HTERT RPE-1 (cell line): Measurements from ENCODE around the gene ADRA2C.

Experiments used
- in situ Hi-C: fragments of 300-500 bp; cut with MboI; formaldehyde crosslinking; loops from 4 replicates; pipeline ENCODE4 v1.14.3; 2020; ENCODE audit warnings: low sequenced_read_pairs

The ADRA2C gene

DNA sequence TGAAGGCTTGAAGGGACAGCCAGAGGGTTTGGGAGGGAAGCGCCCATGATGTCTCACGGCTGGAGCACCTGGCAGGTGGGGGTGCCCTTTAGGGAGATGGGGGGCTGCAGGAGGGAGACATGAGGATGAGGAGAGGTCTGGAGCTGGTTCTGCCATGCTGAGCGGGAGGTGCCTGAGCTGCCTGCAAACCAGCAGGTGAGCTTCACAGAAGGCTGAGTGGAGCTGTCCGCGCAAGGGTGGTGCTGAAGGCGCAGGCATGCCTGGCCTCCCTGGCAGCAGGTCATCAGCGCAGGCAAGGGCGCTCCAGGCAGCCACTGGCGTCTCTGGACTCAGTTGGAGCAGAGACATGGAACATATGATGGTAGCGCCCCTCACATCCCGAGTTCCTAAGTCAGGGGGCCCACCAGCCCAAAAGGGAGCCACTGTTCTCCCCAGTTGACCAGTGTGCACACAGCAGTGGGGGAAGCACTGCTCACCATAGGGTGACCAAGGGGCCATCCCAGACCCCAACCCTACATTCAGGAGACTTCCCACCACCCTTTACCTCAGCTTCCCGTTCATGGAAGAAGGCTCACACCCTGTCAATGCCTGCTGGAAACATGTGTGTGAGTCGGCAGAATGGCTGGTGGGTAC, 25.8 kb downstream of the ADRA2C start:
- in situ Hi-C loops: no loop called here

DNA sequence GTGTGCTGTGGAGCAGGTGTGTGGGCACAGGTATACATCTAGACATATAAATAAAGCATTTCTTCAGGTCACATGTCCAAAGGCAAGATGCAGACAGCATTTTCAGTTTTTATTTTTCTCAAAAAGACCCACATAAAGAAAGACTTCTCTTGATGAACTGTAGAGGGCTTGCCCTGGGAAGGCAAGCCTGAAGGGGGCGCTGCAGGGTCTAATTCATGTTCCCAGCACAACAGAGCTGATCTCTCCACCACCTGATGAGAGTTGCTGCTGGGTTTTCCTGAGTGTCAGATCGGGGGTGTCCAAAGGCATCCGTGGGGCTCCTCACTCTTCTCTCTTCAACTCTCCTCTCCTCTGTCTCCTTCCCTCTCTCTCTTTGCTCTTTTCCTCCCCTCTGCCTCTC, 26.6 kb downstream of the ADRA2C start:
- in situ Hi-C loops: no loop called here

DNA sequence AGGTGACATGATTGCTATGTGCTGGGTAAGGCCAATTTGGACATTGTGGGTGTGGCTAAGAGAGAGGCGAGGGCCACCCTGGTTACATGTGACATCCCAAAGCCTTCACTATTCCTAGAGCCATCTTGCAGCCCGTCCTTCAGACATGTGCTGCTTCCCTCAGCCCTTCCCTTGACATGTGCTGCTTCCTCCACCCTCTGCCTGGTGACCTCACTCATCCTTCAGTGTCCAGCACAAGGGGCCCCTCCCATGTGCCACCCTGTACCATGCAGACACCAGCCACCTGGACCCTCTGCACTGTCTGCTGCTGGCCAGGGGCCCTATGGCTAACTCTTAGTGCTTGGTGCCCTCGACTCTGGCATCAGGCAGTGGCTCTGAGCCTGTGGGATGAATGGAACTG, 27.4 kb downstream of the ADRA2C start:
- in situ Hi-C loops: no loop called here

GRCh38 chr4:3796960-3797359, 30.8 kb downstream of the ADRA2C start:
- in situ Hi-C loops: no loop called here

GRCh38 chr4:3797831-3798790, 31.9 kb downstream of the ADRA2C start:
- in situ Hi-C loops: no loop called here

DNA sequence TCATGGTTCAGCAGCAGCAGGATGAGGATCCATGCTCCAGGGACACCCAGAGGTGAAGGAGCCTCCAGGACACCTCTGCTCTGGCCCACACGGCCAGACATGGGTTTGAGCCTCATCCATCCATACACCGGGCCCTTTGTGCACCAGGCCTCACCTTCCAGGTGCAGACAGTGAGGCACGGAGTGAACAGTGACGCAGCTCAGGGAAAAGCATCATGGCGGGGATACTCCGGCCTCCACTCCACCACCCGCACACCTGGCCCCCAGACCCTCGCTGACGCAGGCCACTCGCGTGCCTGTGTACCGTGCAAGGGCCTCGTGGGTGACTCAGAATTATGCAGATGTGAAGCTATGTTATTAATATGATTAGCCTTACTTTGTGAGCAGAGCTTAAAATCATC, 33.3 kb downstream of the ADRA2C start:
- in situ Hi-C loops: no loop called here

- in situ Hi-C loops: no loop called here
These were observed 34.2 kb downstream of the ADRA2C start for GRCh38 chr4:3800351-3800750.

DNA sequence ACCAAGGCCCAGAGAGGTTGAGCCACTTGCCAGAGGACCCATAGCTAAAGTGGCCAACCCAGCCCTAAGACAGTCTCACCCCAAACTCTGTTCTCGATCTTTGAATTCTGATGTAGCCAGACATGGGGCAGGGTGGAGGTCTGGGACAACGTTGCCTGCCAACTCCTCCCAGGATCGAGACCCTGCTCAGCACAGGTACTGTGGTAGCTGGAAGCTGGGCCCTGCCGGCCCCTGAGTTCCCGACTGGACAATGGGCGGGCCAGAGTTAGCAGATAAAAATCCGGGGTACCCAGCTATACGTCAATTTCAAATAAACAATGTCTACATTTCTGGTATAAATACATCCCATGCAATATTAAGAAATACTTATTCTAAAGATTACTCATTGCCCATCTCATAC, 35.3 kb downstream of the ADRA2C start:
- in situ Hi-C loops: no loop called here

GRCh38 chr4:3801931-3802550, 35.9 kb downstream of the ADRA2C start:
- in situ Hi-C loops: no loop called here

DNA sequence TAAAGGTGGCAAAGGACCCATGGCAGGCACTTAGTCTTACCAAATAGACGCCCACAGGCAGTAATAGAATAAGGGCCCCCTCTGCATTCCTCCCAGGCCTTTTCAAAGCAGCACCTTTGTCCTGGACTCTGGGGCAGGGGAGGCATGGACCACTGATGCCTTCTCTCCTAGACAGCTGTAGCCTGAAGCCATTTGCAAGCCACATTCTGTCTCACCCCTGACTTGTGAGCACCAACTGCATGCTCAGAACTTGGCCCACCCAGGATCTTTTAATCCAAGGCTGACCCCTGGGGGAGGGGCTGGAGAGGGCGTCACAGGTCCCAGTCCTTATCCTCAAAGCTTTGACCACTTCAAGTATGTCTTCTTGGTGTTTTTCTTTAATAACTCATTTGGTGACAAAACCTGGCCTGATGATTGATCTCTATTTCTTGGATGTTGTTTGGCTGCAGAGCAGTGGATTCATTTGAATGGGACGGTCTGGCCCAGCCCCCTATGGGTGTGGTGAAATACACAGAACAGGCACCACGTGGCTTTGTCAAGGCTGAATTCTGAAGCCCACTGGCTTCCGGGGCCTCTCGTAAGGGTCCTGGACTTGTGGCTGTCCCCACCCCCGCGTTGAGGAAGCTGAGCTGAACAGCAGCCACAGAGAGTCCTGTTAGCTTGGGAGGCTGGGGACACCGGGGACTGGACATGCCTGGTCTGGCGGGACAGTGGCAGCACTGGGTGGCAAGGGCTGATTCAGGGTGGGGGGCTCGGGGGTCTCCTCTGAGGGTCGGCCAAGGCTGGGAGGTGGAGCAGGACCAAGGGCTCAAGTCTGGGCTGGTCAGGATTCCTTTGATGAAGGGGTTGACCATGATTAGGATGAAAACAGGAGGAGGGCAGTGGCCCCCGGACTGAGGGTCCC, 36.6 kb downstream of the ADRA2C start:
- in situ Hi-C loops: no loop called here

DNA sequence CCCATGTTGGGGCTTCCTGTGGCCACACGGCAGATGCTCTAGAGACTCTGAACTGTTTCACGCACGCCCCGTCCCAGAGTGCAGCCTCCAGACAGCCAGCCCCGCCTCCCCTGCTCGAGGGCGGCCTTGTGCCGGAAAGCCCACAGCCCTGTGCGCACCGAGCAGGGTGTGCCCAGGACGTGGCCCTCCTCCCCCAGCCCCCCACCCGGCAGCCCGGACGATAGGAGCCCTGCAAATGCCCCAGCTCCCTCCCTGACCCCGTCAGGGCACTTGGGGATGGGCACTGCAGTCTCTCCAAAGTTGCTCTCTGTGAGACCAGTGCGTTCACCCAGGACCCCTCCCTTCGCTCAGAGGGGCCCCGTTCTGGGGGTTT, 37.3 kb downstream of the ADRA2C start:
- in situ Hi-C loops: no loop called here

- in situ Hi-C loops: no loop called here
These were observed 37.8 kb downstream of the ADRA2C start for GRCh38 chr4:3803946-3804345.

DNA sequence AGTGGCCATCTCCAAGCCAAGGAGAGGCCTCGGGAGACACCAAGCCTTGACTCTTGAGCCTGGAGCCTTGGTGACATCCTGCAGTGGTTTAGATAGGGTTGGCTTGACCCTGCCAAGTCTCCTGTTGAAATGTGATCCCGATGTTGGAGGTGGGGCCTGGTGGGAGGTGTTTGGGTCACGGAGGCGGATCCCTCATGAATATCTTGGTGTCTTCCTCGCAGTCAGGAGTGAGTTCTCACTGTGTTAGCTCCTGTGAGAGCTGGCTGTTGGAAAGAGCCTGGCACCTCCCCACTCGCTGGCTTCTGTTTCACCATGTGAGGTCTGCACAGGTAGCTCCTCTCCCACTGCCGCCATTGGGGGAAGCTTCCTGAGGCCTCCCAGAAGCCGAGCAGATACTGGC, 38.8 kb downstream of the ADRA2C start:
- in situ Hi-C loops: no loop called here

- in situ Hi-C loops: no loop called here
These were observed 39.5 kb downstream of the ADRA2C start for GRCh38 chr4:3805731-3806130.

GRCh38 chr4:3807311-3807710, 41.1 kb downstream of the ADRA2C start:
- in situ Hi-C loops: no loop called here

DNA sequence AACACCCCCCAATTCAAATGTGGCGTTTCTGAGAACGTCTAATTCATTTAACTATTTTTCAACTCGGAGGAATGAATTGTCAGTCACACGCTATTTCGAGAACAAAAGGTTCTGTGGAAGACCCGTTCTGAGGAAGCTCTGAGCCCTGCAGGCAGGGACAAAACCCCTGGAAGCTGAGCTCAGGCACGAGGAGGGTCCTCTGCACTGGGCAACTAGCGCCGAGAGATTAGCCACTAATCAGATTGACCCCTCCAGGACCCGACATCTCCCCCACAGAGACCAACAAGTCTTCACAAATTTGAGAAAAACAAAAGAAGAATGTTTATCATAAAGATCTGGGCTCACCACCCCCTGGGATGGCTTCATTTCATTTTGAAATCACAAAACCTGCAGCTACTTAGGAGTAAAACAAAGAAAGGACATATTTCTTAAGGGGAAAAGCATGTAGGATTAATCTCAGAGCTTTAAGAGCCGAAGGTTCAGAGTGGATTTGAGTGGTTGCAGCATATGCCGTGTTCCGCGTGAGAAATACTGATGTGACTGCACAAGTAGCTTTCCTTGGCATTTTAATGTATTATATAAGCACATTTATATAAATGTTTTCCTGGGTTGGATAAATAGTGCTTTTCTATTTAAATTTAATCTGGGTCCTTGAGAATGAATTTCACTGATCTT, 41.8 kb downstream of the ADRA2C start:
- in situ Hi-C loops: no loop called here

GRCh38 chr4:3808597-3808996, 42.4 kb downstream of the ADRA2C start:
- in situ Hi-C loops: no loop called here

- in situ Hi-C loops: no loop called here
These were observed 42.8 kb downstream of the ADRA2C start for GRCh38 chr4:3809028-3809427.

DNA sequence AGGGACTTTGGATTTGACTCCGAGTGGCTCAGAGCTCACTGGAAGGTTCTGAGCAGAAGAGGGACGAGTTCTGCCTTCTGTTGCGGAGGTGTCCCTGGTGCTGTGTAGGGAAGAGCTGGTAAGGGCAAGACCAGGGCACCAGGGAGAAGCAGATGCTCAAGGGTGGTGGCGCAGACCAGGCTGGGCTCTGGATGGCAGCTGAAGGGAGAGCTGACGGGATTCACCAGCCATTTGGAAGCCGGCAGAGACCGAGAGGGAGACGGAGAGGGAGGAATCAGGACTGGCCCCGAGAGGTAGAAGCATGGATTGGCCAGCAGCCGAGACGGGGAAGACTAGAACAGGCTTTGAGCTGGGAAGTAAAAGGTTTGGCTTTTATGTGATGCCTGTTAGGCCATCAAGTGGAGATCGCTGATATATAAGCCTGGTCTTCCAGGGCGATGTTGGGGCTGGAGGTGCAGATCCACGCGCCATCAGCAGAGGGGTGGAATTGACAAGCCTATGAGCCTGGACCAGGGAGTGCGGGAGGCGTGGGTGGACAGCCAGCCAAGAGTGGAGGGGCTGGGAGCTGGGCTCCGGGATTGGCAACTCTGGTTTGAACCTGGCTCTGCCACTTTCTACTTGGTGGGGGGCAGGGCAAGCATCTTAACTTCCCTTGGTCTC, 43.4 kb downstream of the ADRA2C start:
- in situ Hi-C loops: no loop called here
